Fibroblast of skin of left biceps (primary cell): ENCODE results near the gene IL17REL.
A peak's percentile ranks its signal among the peaks of the same experiment; 100 is the strongest.
"Not testable (repeated sequence)": the region's sequence is repeated elsewhere in the genome, so short reads cannot be mapped to it uniquely, and the experiment has no call there.

Source experiments
- DNase-seq, 2 experiments: peaks; one replicate each; pipeline ENCODE4 v3.0.0-alpha.2; 2013; ENCODE audit warnings: low read depth in 2 of 2

Gene IL17REL

GRCh38 chr22:49989826-49990225, 22.7 kb downstream of the IL17REL start:
- not testable (repeated sequence) for DNase-seq

DNA sequence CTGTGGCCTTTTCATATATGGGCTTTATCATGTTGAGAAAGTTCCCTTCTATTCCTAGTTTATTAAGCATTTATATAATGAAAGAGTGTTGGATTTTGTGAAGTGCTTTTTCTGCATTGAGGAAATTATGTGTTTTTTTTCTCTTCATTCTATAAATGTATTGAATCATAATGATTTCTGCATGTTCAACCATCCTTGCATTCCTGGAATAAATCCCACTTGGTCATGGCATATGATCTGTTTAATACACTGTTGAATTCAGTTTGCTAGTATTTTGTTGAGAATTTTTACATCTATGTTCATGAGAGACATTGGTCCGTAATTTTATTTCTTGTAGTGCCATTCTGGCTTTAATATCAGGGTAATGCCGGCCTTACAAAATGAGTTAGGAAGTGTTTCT, 26.2 kb downstream of the IL17REL start:
- DNase-seq, result no peak

GRCh38 chr22:49983148-49984042, 29.2 kb downstream of the IL17REL start:
- no peak for DNase-seq

DNA sequence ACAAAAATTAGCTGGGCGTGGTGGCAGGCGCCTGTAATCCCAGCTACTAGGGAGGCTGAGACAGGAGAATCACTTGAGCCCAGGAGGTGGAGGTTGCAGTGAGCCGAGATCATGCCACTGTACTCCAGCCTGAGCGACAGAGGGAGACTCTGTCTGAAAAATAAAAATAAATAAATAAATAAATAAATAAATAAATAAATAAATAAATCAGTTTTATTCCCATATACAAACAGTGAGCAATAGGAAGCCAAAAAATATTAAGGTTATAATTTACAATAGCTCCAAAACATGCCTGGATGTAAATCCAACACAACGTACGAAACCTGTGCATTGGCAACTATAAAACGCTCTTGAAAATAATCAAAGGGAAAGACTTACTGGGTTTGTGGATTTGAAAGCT, 30.8 kb downstream of the IL17REL start:
- not testable (repeated sequence) for DNase-seq

DNA sequence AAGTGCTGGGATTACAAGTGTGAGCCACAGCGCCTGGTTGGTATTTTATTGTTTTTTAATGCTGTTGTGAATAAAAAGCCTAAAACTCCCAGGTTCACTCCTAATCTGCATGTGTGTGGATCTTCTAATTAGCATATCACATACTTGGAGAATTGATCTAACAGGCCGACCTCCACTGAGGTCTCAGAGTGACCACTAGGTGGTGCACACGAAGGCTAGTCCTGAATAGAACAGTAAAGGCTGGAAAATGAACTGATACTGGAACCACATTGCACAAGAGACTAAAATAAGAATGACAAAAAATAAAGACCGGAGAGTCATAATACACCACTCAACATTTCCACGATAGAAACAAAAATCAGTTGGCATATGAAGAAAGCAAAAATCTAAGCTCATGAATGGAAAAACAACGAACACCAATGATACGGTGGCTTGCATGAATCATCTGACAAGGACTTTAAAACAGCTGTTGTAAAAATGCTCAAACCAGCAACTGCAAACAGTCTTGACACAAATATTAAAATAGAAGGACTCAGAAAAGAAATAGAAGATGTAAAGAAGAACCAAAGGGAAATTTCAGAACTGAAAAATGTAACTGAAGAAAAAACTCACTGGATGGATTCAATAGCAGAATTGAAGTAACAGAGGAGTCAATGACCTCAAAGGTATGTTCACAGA, 32.8 kb downstream of the IL17REL start:
- DNase-seq, result no peak

DNA sequence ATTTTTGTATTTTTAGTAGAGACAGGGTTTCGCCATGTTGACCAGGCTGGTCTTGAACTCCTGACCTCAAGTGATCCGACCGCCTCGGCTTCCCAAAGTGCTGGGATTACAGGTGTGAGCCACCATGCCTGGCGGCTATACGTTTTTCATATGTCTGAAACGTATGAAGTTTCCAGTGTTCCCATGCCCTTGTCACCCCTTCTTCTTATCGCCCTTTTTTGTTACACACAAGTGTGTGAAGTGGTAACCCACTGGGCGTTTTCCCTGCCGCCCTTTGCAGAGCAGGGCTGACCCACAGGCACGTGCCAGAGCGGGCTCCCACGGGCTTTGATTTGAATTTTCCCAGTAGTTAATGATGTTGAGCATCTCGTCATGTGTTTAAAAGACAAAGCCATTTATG, 35.0 kb downstream of the IL17REL start:
- no peak for DNase-seq

- DNase-seq, result no peak
These were observed 36.0 kb downstream of the IL17REL start for GRCh38 chr22:49976439-49977175.

GRCh38 chr22:49975543-49976389, 36.8 kb downstream of the IL17REL start:
- DNase-seq, result no peak

GRCh38 chr22:49973018-49973961, 39.3 kb downstream of the IL17REL start:
- no peak for DNase-seq

DNA sequence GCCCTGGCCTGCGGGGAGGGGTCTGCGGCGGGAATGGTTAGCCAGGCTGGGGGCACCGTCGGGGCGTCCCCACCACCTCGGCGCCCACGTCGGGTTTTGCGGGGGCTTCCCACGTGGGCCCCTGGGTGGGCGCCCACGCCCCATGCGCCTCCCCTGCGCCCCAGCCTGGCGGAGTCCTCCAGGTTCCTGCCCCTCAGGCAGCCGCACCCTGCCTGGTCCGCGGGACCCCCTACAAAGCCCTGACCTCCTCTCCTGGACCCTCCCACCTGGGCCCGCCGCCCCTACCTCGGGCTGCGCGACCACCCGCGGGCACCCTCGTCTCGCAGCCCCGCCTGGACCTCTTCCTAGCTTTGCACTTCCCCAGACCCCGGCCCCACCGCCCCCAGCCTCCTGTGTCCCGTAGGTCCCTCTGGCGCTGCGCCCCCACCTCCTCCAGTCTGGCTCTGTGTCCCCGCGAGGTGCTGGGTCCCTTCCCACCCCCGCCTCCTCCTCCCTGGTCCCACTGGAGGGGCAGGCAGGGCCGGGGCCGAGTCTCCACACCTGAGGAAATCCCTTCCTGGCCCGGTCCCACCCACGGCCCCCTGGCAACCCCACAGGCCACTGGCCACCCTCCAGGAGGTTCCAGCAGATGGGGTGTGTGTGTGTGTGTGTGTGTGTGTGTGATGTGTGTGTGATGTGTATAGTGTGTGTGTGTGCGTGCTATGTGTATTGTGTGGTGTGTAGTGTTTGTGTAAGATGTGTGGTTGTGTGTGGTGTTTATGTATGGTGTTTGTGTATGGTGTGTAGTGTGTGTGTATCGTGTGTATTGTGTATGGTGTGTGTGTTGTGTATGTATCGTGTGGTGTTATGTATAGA, 40.2 kb downstream of the IL17REL start:
- DNase-seq, result no peak

- DNase-seq, result no peak
These were observed 41.1 kb downstream of the IL17REL start for GRCh38 chr22:49971232-49972162.

DNA sequence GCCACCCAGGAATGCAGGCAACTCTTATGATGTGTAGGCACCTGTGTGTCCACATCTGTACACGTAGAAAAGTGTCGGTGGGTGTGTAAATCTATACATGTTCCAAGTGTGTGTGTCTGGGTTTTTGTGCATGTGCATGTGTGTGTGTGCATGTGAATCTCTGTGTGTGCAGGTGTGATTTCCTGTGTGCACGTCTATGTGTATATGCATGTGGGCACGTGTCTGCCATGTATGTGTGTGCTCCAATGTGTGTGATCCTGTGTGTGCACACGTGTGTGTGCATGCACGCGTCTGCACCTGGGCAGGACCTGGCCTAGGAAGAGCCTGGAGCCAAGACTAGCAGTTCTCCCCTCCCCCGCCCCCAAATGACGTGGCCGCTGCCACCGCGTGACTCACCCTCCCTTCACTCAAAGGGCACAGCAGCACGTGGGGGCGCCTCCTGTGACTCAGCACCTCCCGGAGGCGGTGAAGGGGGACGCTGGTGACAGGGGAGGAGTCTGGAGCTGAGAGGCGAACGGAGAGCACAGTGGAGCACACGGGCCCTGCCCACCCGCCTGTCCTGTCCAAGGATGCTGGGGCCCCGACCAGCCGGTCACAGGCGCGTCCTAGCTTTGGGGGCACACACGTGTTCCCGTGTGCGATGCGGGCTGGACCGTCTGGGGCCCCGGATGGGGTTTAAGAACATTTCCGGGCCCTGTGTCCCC, 41.9 kb downstream of the IL17REL start:
- peak; percentile 72 for DNase-seq

DNA sequence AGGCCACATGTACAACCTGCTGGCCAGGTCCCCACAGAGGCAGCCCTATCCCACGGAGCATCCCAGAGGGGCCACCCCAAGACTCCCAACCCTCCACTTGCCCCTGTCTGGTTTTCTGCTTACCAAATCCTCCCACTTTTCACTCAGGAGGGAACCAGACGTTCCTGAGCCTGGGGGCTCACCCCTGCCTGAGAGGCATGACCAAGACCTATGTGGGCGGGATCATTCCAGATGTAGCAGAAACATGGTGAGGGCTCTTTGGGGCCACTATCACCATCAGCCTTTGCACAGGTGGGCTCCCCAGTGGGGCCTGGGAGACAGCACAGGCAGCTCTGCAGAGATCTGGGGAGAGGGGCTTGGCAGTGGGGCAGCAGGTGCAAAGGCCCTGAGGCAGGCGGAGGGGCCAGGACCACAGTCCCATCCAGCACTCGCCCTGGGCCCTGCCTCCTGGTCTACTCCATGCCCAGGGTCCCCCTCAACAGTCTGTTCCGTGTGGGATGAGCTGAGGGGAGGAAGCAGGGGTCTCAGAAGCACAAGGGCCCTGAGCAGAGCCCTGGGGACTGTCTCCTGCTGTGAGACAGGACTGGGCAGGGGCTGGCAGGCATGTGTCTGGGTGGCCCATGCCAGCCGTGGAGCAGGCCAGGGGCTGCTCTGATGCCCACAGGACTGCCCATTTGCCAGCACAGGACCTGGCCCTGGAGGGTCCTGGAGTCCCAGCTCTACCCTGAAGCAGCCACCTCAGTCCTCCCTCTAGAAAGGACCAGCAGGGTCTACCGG, 42.6 kb downstream of the IL17REL start:
- no peak for DNase-seq

- DNase-seq, result no peak
These were observed 43.5 kb downstream of the IL17REL start for GRCh38 chr22:49968831-49969661.

- DNase-seq, result no peak
These were observed 44.2 kb downstream of the IL17REL start for GRCh38 chr22:49968313-49968830.
